Endothelial cell of umbilical vein (primary cell): ENCODE data around the gene MS4A10. TPM values are rescaled to one million over a fixed set of nuclear protein-coding genes. Genes with fewer than 3 reads are reported as not detected.

Experiments
- BruUV-seq: library from RNA; stranded (reverse); fragments of 400-500 nt; replicated peaks from 2 replicates; lab custom pipeline; 2021; lab: Mats Ljungman, UMichigan
- CTCF ChIA-PET: fragments of 300-600, 350-600 bp; sonication (Branson Sonifier 250); formaldehyde crosslinking; loops from one replicate; lab custom pipeline; 2021; ENCODE audit warnings: antibody characterized with exemption, inconsistent platforms; lab: Charles Lee
- POLR2A ChIA-PET: fragments of 300-600, 350-600 bp; sonication (Branson Sonifier 250); formaldehyde crosslinking; loops from one replicate; lab custom pipeline; 2021; ENCODE audit warnings: antibody characterized with exemption, inconsistent platforms; lab: Charles Lee
- DNase-seq: peaks from one replicate; pipeline ENCODE4 v3.0.0-alpha.2; 2011; ENCODE audit warnings: low read depth, low spot score
- FAIRE-seq: peaks from 2 replicates; lab custom pipeline; 2011; peaks lifted over from hg19 to GRCh38; lab: Jason Lieb, UNC
- H2AFZ ChIP-seq: 2 replicates; pipeline ENCODE4 v1.6.0; 2012; ENCODE audit warnings: low read depth, low read length, control low read depth, inconsistent platforms
- H3K27ac ChIP-seq: 2 replicates; pipeline ENCODE4 v1.5.1; 2011; ENCODE audit warnings: low read depth, mild to moderate bottlenecking, control low read depth, low read length, moderate library complexity; ENCODE audit not compliant: insufficient read depth
- H3K27me3 ChIP-seq, 2 experiments: 2 replicates each; pipeline versions ENCODE4 v1.6.0 to v1.6.1; 2011; ENCODE audit warnings: low read length in 2 of 2, mixed read lengths in 1 of 2; ENCODE audit not compliant: control insufficient read depth in 2 of 2, insufficient read depth in 2 of 2
- H3K36me3 ChIP-seq, 2 experiments: 2 replicates in 1 of 2; 3 replicates in 1 of 2; pipeline ENCODE4 v1.5.1; 2011; ENCODE audit warnings: low read length in 2 of 2, mild to moderate bottlenecking in 1 of 2, moderate library complexity in 1 of 2; ENCODE audit not compliant: control insufficient read depth in 2 of 2, insufficient read depth in 2 of 2; ENCODE audit errors: extremely low read depth in 1 of 2
- H3K4me1 ChIP-seq: 3 replicates; pipeline ENCODE4 v1.5.1; 2011; ENCODE audit warnings: mild to moderate bottlenecking, low read length; ENCODE audit not compliant: control insufficient read depth, insufficient read depth; ENCODE audit errors: extremely low read depth
- H3K4me2 ChIP-seq: 2 replicates; pipeline ENCODE4 v1.6.1; 2011; ENCODE audit warnings: low read length, control low read depth, mixed read lengths; ENCODE audit not compliant: insufficient read depth
- H3K4me3 ChIP-seq, 3 experiments: fragments of 200-600 bp in 1 of 3; sonication (generic), shearing (Covaris generic) in 1 of 3; replicated peaks in 1 of 3; 2 replicates each; pipeline ENCODE4 v1.5.1; 2011 to 2016; ENCODE audit warnings: control low read depth in 3 of 3, low read length in 3 of 3, mild to moderate bottlenecking in 2 of 3, inconsistent platforms in 1 of 3, low read depth in 1 of 3, moderate library complexity in 1 of 3; ENCODE audit not compliant: insufficient read depth in 1 of 3
- H3K79me2 ChIP-seq: 2 replicates; pipeline ENCODE4 v1.6.0; 2012; ENCODE audit warnings: low read length, inconsistent platforms; ENCODE audit not compliant: control insufficient read depth, insufficient read depth
- H3K9ac ChIP-seq: replicated peaks from 2 replicates; pipeline ENCODE3; 2011; ENCODE audit warnings: low read length, control low read depth; ENCODE audit not compliant: insufficient read depth; ENCODE audit errors: extremely low read depth
- H3K9me1 ChIP-seq: replicated peaks from 3 replicates; pipeline ENCODE4 v1.6.0; 2011; ENCODE audit warnings: mild to moderate bottlenecking, low read length; ENCODE audit not compliant: control insufficient read depth, insufficient read depth; ENCODE audit errors: extremely low read depth
- H3K9me3 ChIP-seq: replicated peaks from 2 replicates; pipeline ENCODE4 v1.5.1; 2012; ENCODE audit warnings: low read length, inconsistent platforms; ENCODE audit not compliant: control insufficient read depth, insufficient read depth
- H4K20me1 ChIP-seq: replicated peaks from 2 replicates; pipeline ENCODE3; 2011; ENCODE audit warnings: mild to moderate bottlenecking, low read length; ENCODE audit not compliant: control insufficient read depth, insufficient read depth; ENCODE audit errors: extremely low read depth
- CTCF ChIP-seq, 2 donors: IDR thresholded peaks; 1 replicate in 1 of 2; 2 replicates in 1 of 2; pipeline ENCODE4 v1.5.1; 2011; ENCODE audit warnings: low read length in 2 of 2, mild to moderate bottlenecking in 2 of 2, moderate library complexity in 2 of 2, control low read depth in 1 of 2, inconsistent platforms in 1 of 2, low read depth in 1 of 2; ENCODE audit not compliant: insufficient read depth in 1 of 2; ENCODE audit errors: extremely low read depth in 1 of 2
- EZH2 ChIP-seq: IDR thresholded peaks from 2 replicates; pipeline ENCODE4 v1.6.1; 2012; ENCODE audit warnings: borderline replicate concordance, low read depth, mild to moderate bottlenecking, moderate library complexity, low read length, inconsistent platforms; ENCODE audit not compliant: severe bottlenecking
- FOS ChIP-seq: IDR thresholded peaks from 2 replicates; pipeline ENCODE4 v1.6.1; 2011; ENCODE audit warnings: mild to moderate bottlenecking, low read length, moderate library complexity, borderline replicate concordance; ENCODE audit not compliant: insufficient read depth
- JUN ChIP-seq: IDR thresholded peaks from 2 replicates; pipeline ENCODE4 v1.6.1; 2011; ENCODE audit warnings: borderline replicate concordance, low read depth; ENCODE audit not compliant: insufficient read length, insufficient read depth
- MAX ChIP-seq: IDR thresholded peaks from 2 replicates; pipeline ENCODE4 v1.6.1; 2011; ENCODE audit not compliant: insufficient read depth, insufficient read length
- MYC ChIP-seq: IDR thresholded peaks from one replicate; pipeline ENCODE4 v1.6.1; 2011; ENCODE audit warnings: mild to moderate bottlenecking, low read depth, low read length
- POLR2A ChIP-seq: IDR thresholded peaks from 2 replicates; pipeline ENCODE4 v1.6.1; 2012; ENCODE audit warnings: low read depth, mild to moderate bottlenecking, control low read depth, low read length
- dilution Hi-C: fragments of 300-500 bp; cut with MboI; formaldehyde crosslinking; loops from one replicate; pipeline ENCODE4 v1.15.0; 2019; ENCODE audit warnings: low sequenced_read_pairs; ENCODE audit not compliant: extremely low pct_ligation_motif_present
- intact Hi-C: fragments of 100-400 bp; cut with micrococcal nuclease; formaldehyde crosslinking; loops from one replicate; pipeline ENCODE4 v1.10.0; 2022
- polyA plus RNA-seq, 4 experiments: library from polyadenylated mRNA; depleted of rRNA in 3 of 4; stranded (reverse) in 3 of 4; unstranded in 1 of 4; fragments of >200 nt; gene quantifications; 2 replicates each; pipeline versions ENCODE4 v1.2.1 to v1.2.3, GENCODE V29; 2011 to 2012; ENCODE audit warnings: missing spikeins in 1 of 4
- total RNA-seq: library from RNA; stranded (reverse); gene quantifications from 2 replicates; pipeline ENCODE4 v1.2.3, GENCODE V29; 2021

The MS4A10 gene
- total and polyA plus RNA-seq, 2 donors (not counting 3 experiments of a cell fraction or from before 2014, with no cell fraction given): not detected

DNA sequence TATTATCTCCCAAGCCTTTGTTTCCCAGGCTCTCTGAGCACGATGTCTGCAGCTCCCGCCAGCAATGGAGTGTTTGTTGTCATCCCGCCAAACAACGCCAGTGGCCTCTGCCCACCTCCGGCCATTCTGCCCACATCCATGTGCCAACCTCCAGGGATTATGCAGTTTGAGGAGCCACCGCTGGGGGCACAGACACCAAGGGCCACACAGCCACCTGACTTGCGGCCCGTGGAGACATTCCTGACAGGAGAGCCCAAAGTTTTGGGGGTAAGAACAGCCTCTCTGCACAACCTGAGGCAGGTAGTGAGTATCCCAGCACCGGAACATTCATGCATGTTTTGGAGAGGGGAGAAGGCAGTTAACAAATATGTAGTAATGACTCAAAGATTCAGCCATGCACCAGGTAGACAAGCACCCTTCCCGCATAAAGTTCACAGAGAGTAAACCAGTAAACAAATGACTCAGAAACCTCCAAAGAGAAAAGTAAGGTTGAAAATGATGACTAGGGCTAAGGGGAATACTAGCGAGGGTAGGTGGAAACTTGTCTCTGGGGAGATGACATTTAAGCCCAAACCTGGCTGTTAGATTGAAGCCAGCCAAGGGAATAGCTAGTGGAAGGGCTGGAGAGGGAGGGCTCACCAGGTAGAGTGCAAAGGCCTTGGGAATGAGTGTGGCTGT lies 21.3 kb upstream of the MS4A10 start:
- H3K4me1 ChIP-seq: no peaks in the 10 kb centered on the region
- no peak for FAIRE-seq
- dilution Hi-C loops: no loop called here
- no peak overlapping the region for H3K9ac ChIP-seq
- H3K79me2 ChIP-seq: no peaks in the 10 kb centered on the region
- no peak for DNase-seq
- no peaks in the 10 kb centered on the region for H3K9me3 ChIP-seq
- CTCF ChIA-PET: interaction anchor here (0.9 to 2.5 kb wide), 13 partner anchors 8 to 498 kb away, joined by 3 to 11 read pairs (median 5); no protein-coding TSS in a partner anchor
- intact Hi-C loops: loop anchor here (2.0 to 5.0 kb wide), 2 partner anchors 63 to 497 kb away; no protein-coding TSS in a partner anchor
- H3K4me2 ChIP-seq: no peak overlapping the region
- no TSS peak for BruUV-seq
- no peak overlapping the region for H3K27ac ChIP-seq
- no peak for TF ChIP-seq JUN
- no peak for TF ChIP-seq MYC
- no peak for TF ChIP-seq CTCF (IDR thresholded peaks at IDR 0.05; ENCODE audit: extremely low read depth in 1 of 2, insufficient read depth in 1 of 2, low read depth in 1 of 2, low read length in 2 of 2)
- no peak overlapping the region for H2AFZ ChIP-seq
- H3K27me3 ChIP-seq: peaks cover 12 to 22% of the 10 kb centered on the region in 2 experiments
- POLR2A ChIA-PET: no interaction called here
- H3K36me3 ChIP-seq: no peaks in the 10 kb centered on the region
- no peaks in the 10 kb centered on the region for H4K20me1 ChIP-seq
- H3K4me3 ChIP-seq: no peak overlapping the region
- H3K9me1 ChIP-seq: no peaks in the 10 kb centered on the region

DNA sequence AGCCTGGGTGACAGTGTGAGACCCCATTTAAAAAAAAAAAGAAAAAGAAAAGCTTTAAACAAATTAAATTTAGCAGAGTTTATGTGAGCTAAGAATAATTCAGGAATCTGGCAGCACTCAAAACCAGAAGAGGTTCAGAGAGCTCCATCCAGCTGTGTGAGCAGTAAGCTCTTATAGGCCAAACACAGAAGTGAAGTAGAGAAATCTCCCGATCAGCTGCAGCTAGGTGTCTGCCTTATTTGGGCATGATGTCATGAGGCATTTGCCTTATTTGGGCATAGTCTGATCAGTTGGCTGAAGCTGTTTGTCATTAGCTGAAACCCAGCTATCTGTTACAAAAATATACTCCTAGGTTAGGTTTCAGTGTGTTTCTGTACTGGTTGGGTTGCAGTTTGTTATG lies 20.3 kb upstream of the MS4A10 start:
- intact Hi-C loops (loop anchor here (5.0 kb wide), 1 partner anchor 498 kb away; no protein-coding TSS in a partner anchor), dilution Hi-C loops (no loop called here)
- Histone ChIP-seq H3K9me3 (no peaks in the 10 kb centered on the region), H3K27me3 (peaks cover 12 to 21% of the 10 kb centered on the region in 2 experiments), H3K4me1 (no peaks in the 10 kb centered on the region), H3K4me2 (no peak overlapping the region), H3K4me3 (no peak overlapping the region), H2AFZ (no peak overlapping the region), H3K9ac (no peak overlapping the region), H3K36me3 (no peaks in the 10 kb centered on the region), H3K79me2 (no peaks in the 10 kb centered on the region), H4K20me1 (no peaks in the 10 kb centered on the region), H3K9me1 (no peaks in the 10 kb centered on the region), H3K27ac (no peak overlapping the region)
- BruUV-seq: no TSS peak
- ChIA-PET CTCF (interaction anchor here (1.0 to 2.5 kb wide), 7 partner anchors 8 to 401 kb away, joined by 3 to 12 read pairs (median 6); partner anchors contain the start of gene MS4A15), POLR2A (no interaction called here)
- DNase-seq (no peak), FAIRE-seq (no peak)
- TF ChIP-seq POLR2A (no peak), CTCF (IDR thresholded peaks at IDR 0.05; ENCODE audit: extremely low read depth in 1 of 2, insufficient read depth in 1 of 2, low read depth in 1 of 2, low read length in 2 of 2) (no peak), JUN (no peak), MAX (no peak), FOS (no peak), EZH2 (no peak)
